Body of pancreas (tissue), 4 donors: ENCODE data around the gene OSBPL1A.

ENCODE experiments used
- POLR2A ChIP-seq, 3 donors: fragments of 450-650 bp; IDR thresholded peaks; one replicate each; pipeline ENCODE4 v1.6.1; 2016; ENCODE audit warnings: antibody characterized with exemption in 3 of 3, mild to moderate bottlenecking in 2 of 3
- TF ChIP-seq, protein P1 (sequence below), 7 experiments: fragments of 450-650 bp in 4 of 7; fragments of 200-600 bp in 3 of 7; sonication (generic) in 3 of 7; IDR thresholded peaks; one replicate each; pipeline ENCODE4 v1.5.1; 2016 to 2019; ENCODE audit warnings: antibody characterized with exemption in 7 of 7

DNA sequence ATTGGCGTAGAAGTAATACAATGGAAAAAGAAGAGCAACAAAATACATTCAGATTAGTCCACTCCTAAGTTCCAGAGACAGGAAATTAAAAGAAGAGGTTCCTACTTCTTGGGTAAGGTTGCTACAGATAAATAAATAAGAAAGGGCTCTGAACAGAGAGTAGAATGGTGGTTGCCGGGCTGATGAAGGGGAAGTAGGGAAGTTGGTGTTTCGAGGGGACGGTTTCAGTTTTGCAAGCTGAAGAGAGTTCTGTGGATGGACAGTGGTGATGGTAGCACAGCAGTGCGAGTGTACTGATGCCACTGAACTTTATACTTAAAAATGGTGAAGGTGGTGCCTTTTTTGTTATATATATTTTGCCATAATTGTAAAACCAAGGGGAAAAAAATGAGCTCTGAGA is 210.6 kb downstream of the OSBPL1A start:
- no peak for TF ChIP-seq POLR2A (IDR thresholded peaks at IDR 0.05)
- TF ChIP-seq, protein P1, sequence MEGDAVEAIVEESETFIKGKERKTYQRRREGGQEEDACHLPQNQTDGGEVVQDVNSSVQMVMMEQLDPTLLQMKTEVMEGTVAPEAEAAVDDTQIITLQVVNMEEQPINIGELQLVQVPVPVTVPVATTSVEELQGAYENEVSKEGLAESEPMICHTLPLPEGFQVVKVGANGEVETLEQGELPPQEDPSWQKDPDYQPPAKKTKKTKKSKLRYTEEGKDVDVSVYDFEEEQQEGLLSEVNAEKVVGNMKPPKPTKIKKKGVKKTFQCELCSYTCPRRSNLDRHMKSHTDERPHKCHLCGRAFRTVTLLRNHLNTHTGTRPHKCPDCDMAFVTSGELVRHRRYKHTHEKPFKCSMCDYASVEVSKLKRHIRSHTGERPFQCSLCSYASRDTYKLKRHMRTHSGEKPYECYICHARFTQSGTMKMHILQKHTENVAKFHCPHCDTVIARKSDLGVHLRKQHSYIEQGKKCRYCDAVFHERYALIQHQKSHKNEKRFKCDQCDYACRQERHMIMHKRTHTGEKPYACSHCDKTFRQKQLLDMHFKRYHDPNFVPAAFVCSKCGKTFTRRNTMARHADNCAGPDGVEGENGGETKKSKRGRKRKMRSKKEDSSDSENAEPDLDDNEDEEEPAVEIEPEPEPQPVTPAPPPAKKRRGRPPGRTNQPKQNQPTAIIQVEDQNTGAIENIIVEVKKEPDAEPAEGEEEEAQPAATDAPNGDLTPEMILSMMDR (IDR thresholded peaks at IDR 0.05): no peak
